Activated naive CD8-positive, alpha-beta T cell treated with anti-CD3 and anti-CD28 coated beads, Interleukin-2, amount 10 ng/mL, durations not matched to agents 7 days and 5 days (primary cell): ENCODE results near the gene LILRB2. TPM values are rescaled to one million over a fixed set of nuclear protein-coding genes. Genes with fewer than 3 reads are reported as not detected.
"Not testable (repeated sequence)": the region's sequence is repeated elsewhere in the genome, so short reads cannot be mapped to it uniquely, and the experiment has no call there.

Experiments used
- ATAC-seq: fragments of 150-1000 bp; cut with Tn5 transposase; one replicate; pipeline ENCODE4 v1.10.0; 2021; ENCODE audit warnings: low read depth, moderate library complexity
- POLR2A ChIA-PET: fragments of 350-600 bp; sonication (Branson Sonifier 250); formaldehyde crosslinking; loops from one replicate; lab custom pipeline; 2021; ENCODE audit warnings: antibody characterized with exemption; lab: Charles Lee
- DNase-seq: peaks from one replicate; pipeline ENCODE4 v3.0.0; 2021
- H3K27ac Mint-ChIP-seq: one replicate; pipeline ENCODE4 v1.8.0; 2022; ENCODE audit warnings: mild to moderate bottlenecking, mixed read lengths
- H3K27me3 Mint-ChIP-seq: one replicate; pipeline ENCODE4 v1.8.0; 2022; ENCODE audit warnings: mild to moderate bottlenecking, moderate library complexity, mixed read lengths
- H3K36me3 Mint-ChIP-seq: one replicate; pipeline ENCODE4 v1.8.0; 2021; ENCODE audit warnings: mild to moderate bottlenecking, mixed read lengths
- H3K4me1 Mint-ChIP-seq: one replicate; pipeline ENCODE4 v1.8.0; 2021; ENCODE audit warnings: mixed read lengths
- H3K4me3 Mint-ChIP-seq: one replicate; pipeline ENCODE4 v1.8.0; 2022; ENCODE audit warnings: mild to moderate bottlenecking, moderate library complexity, mixed read lengths
- H3K9me3 Mint-ChIP-seq: one replicate; pipeline ENCODE4 v1.8.0; 2021; ENCODE audit warnings: mixed read lengths
- total RNA-seq, 2 experiments: library from RNA; stranded (reverse); gene quantifications; one replicate each; pipeline ENCODE4 v1.2.3, GENCODE V29; 2021

The LILRB2 gene
- total RNA-seq, 2 experiments from 2014 or later, result 0.55 to 0.57 TPM

- POLR2A ChIA-PET, result no interaction called here
- DNase-seq (no peak), ATAC-seq (no peak)
- Mint-ChIP-seq H3K27ac (no peak overlapping the region), H3K9me3 (no peaks in the 10 kb centered on the region), H3K27me3 (peaks cover 12% of the 10 kb centered on the region), H3K36me3 (no peaks in the 10 kb centered on the region), H3K4me3 (no peak overlapping the region), H3K4me1 (no peaks in the 10 kb centered on the region)
Measured at GRCh38 chr19:54294539-54294938, 13.6 kb upstream of the LILRB2 start.

GRCh38 chr19:54289160-54289559 lies 8.2 kb upstream of the LILRB2 start:
- H3K36me3 Mint-ChIP-seq, H3K9me3 Mint-ChIP-seq, H3K27ac Mint-ChIP-seq, ATAC-seq, H3K4me3 Mint-ChIP-seq, DNase-seq, H3K4me1 Mint-ChIP-seq: not testable (repeated sequence)
- peaks cover 28% of the 10 kb centered on the region for H3K27me3 Mint-ChIP-seq
- POLR2A ChIA-PET, result interaction anchor here (0.7 kb wide), 1 partner anchor 12 kb away, joined by 4 read pairs; no protein-coding TSS in a partner anchor

- H3K36me3 Mint-ChIP-seq, result no peaks in the 10 kb centered on the region
- no peak for ATAC-seq
- POLR2A ChIA-PET, result no interaction called here
- H3K4me3 Mint-ChIP-seq, result no peak overlapping the region
- no peaks in the 10 kb centered on the region for H3K9me3 Mint-ChIP-seq
- peaks cover 32% of the 10 kb centered on the region for H3K27me3 Mint-ChIP-seq
- DNase-seq, result no peak
- H3K27ac Mint-ChIP-seq, result no peak overlapping the region
- peaks cover 9% of the 10 kb centered on the region for H3K4me1 Mint-ChIP-seq
Measured at GRCh38 chr19:54287456-54287855, 6.5 kb upstream of the LILRB2 start.

- H3K36me3 Mint-ChIP-seq, H3K27ac Mint-ChIP-seq, DNase-seq, ATAC-seq, H3K4me3 Mint-ChIP-seq, POLR2A ChIA-PET, H3K9me3 Mint-ChIP-seq: not testable (repeated sequence)
- H3K4me1 Mint-ChIP-seq, result peaks cover 11% of the 10 kb centered on the region
- peaks cover 33% of the 10 kb centered on the region for H3K27me3 Mint-ChIP-seq
Measured at GRCh38 chr19:54286283-54286682, 5.4 kb upstream of the LILRB2 start.

GRCh38 chr19:54285427-54286056 lies 4.6 kb upstream of the LILRB2 start:
- ATAC-seq, result peak; percentile 33
- H3K4me3 Mint-ChIP-seq, POLR2A ChIA-PET, H3K36me3 Mint-ChIP-seq, DNase-seq, H3K9me3 Mint-ChIP-seq, H3K27ac Mint-ChIP-seq: not testable (repeated sequence)
- peaks cover 11% of the 10 kb centered on the region for H3K4me1 Mint-ChIP-seq
- H3K27me3 Mint-ChIP-seq, result peaks cover 38% of the 10 kb centered on the region

- Mint-ChIP-seq H3K4me1 (peaks cover 11% of the 10 kb centered on the region), H3K4me3 (no peak overlapping the region), H3K9me3 (no peaks in the 10 kb centered on the region), H3K36me3 (no peaks in the 10 kb centered on the region), H3K27ac (no peak overlapping the region), H3K27me3 (peaks cover 43% of the 10 kb centered on the region)
- POLR2A ChIA-PET, result no interaction called here
- ATAC-seq (no peak), DNase-seq (no peak)
Measured at GRCh38 chr19:54282686-54283470, 2.0 kb upstream of the LILRB2 start.

- H3K36me3 Mint-ChIP-seq, ATAC-seq, H3K4me3 Mint-ChIP-seq, H3K27ac Mint-ChIP-seq, POLR2A ChIA-PET, DNase-seq, H3K9me3 Mint-ChIP-seq: not testable (repeated sequence)
- peaks cover 11% of the 10 kb centered on the region for H3K4me1 Mint-ChIP-seq
- peaks cover 35% of the 10 kb centered on the region for H3K27me3 Mint-ChIP-seq
Measured at GRCh38 chr19:54281729-54282075, 792 bp upstream of the LILRB2 start.

GRCh38 chr19:54280441-54280840 lies 469 bp downstream of the LILRB2 start:
- POLR2A ChIA-PET, H3K36me3 Mint-ChIP-seq, H3K9me3 Mint-ChIP-seq, H3K27ac Mint-ChIP-seq, H3K4me3 Mint-ChIP-seq, DNase-seq, ATAC-seq: not testable (repeated sequence)
- Mint-ChIP-seq H3K4me1 (peaks cover 11% of the 10 kb centered on the region), H3K27me3 (peaks cover 34% of the 10 kb centered on the region)

GRCh38 chr19:54280025-54280424 lies 885 bp downstream of the LILRB2 start:
- H3K36me3 Mint-ChIP-seq, ATAC-seq, H3K4me3 Mint-ChIP-seq, POLR2A ChIA-PET, DNase-seq, H3K27ac Mint-ChIP-seq, H3K9me3 Mint-ChIP-seq: not testable (repeated sequence)
- Mint-ChIP-seq H3K27me3 (peaks cover 34% of the 10 kb centered on the region), H3K4me1 (peaks cover 11% of the 10 kb centered on the region)

- Mint-ChIP-seq H3K9me3 (no peaks in the 10 kb centered on the region), H3K27me3 (peaks cover 30% of the 10 kb centered on the region), H3K36me3 (no peaks in the 10 kb centered on the region), H3K4me1 (peaks cover 7% of the 10 kb centered on the region), H3K27ac (no peak overlapping the region), H3K4me3 (no peak overlapping the region)
- ATAC-seq (no peak), DNase-seq (no peak)
- POLR2A ChIA-PET, result no interaction called here
Measured at GRCh38 chr19:54279406-54279962, 1.4 kb downstream of the LILRB2 start.

GRCh38 chr19:54278571-54279195 lies 2.2 kb downstream of the LILRB2 start:
- ATAC-seq, H3K9me3 Mint-ChIP-seq, H3K4me3 Mint-ChIP-seq, H3K4me1 Mint-ChIP-seq, H3K36me3 Mint-ChIP-seq, POLR2A ChIA-PET, DNase-seq, H3K27ac Mint-ChIP-seq: not testable (repeated sequence)
- peaks cover 33% of the 10 kb centered on the region for H3K27me3 Mint-ChIP-seq

GRCh38 chr19:54278056-54278455 lies 2.9 kb downstream of the LILRB2 start:
- H3K4me1 Mint-ChIP-seq, H3K4me3 Mint-ChIP-seq, H3K9me3 Mint-ChIP-seq, ATAC-seq, DNase-seq, POLR2A ChIA-PET, H3K27ac Mint-ChIP-seq, H3K36me3 Mint-ChIP-seq: not testable (repeated sequence)
- H3K27me3 Mint-ChIP-seq, result peaks cover 33% of the 10 kb centered on the region

- H3K27me3 Mint-ChIP-seq, result peaks cover 29% of the 10 kb centered on the region
- not testable (repeated sequence) for H3K36me3 Mint-ChIP-seq, ATAC-seq, H3K4me3 Mint-ChIP-seq, DNase-seq, H3K4me1 Mint-ChIP-seq, H3K9me3 Mint-ChIP-seq, H3K27ac Mint-ChIP-seq
- POLR2A ChIA-PET, result interaction anchor here (0.6 kb wide), 2 partner anchors 13 to 69 kb away, joined by 4 read pairs; no protein-coding TSS in a partner anchor
Measured at GRCh38 chr19:54277111-54277615, 3.7 kb downstream of the LILRB2 start.
